B cell (primary cell): ENCODE measurements around the gene ZFP3. TPM values are rescaled to one million over a fixed set of nuclear protein-coding genes. Genes with fewer than 3 reads are reported as not detected.

Source experiments
- ATAC-seq: fragments of 200-7000 bp; cut with Tn5 transposase; one replicate; pipeline ENCODE4 v1.10.0; 2021; ENCODE audit warnings: low read depth, mild to moderate bottlenecking, moderate number of reproducible peaks, moderate library complexity
- CTCF ChIA-PET: fragments of 350-600 bp; sonication (Branson Sonifier 250); formaldehyde crosslinking; loops from one replicate; lab custom pipeline; 2021; ENCODE audit warnings: antibody characterized with exemption, inconsistent platforms; lab: Charles Lee
- POLR2A ChIA-PET: fragments of 350-600 bp; sonication (Branson Sonifier 250); formaldehyde crosslinking; loops from one replicate; lab custom pipeline; 2021; ENCODE audit warnings: antibody characterized with exemption; lab: Charles Lee
- DNase-seq: peaks from one replicate; pipeline ENCODE4 v3.0.0; 2013
- H2AFZ ChIP-seq: 2 replicates; pipeline ENCODE4 v1.6.1; 2012; ENCODE audit warnings: mild to moderate bottlenecking, low read depth, low read length; ENCODE audit not compliant: insufficient read depth, poor library complexity, severe bottlenecking
- H3K27ac ChIP-seq, 2 donors: 1 replicate in 1 of 2; 2 replicates in 1 of 2; pipeline ENCODE4 v1.5.1; 2012 to 2013; ENCODE audit warnings: low read length in 2 of 2, mild to moderate bottlenecking in 2 of 2, moderate library complexity in 1 of 2
- H3K27me3 ChIP-seq, 4 experiments: fragments of 200-600 bp in 1 of 4; sonication (generic) in 1 of 4; replicated peaks in 1 of 4; 1 replicate in 2 of 4; 2 replicates in 2 of 4; pipeline versions ENCODE4 v1.6.1 to v1.7.0; 2013 to 2016; ENCODE audit warnings: low read length in 3 of 4, mild to moderate bottlenecking in 2 of 4, mixed read lengths in 1 of 4, moderate library complexity in 1 of 4; ENCODE audit not compliant: insufficient read depth in 4 of 4, control insufficient read depth in 3 of 4; ENCODE audit errors: control extremely low read depth in 1 of 4
- H3K36me3 ChIP-seq, 2 experiments: replicated peaks in 1 of 2; 1 replicate in 1 of 2; 2 replicates in 1 of 2; pipeline versions ENCODE4 v1.6.1 to v1.7.1; 2013; ENCODE audit warnings: low read length in 1 of 2; ENCODE audit not compliant: insufficient read depth in 2 of 2, control insufficient read depth in 1 of 2; ENCODE audit errors: control extremely low read depth in 1 of 2, extremely low read depth in 1 of 2
- H3K4me1 ChIP-seq, 2 donors: fragments of 200-600 bp in 1 of 2; sonication (generic) in 1 of 2; 1 replicate in 1 of 2; 2 replicates in 1 of 2; pipeline versions ENCODE4 v1.5.1 to v1.6.1; 2013 to 2017; ENCODE audit warnings: low read length in 2 of 2; ENCODE audit not compliant: control insufficient read depth in 2 of 2, insufficient read depth in 2 of 2
- H3K4me2 ChIP-seq: replicated peaks from 2 replicates; pipeline ENCODE3; 2012; ENCODE audit warnings: mild to moderate bottlenecking, low read depth, low read length; ENCODE audit not compliant: poor library complexity, severe bottlenecking
- H3K4me3 ChIP-seq, 5 experiments: fragments of 200-600 bp in 1 of 5; sonication (generic) in 1 of 5; 1 replicate in 3 of 5; 2 replicates in 2 of 5; pipeline versions ENCODE4 v1.5.1 to v1.7.0; 2011 to 2016; ENCODE audit warnings: low read length in 4 of 5, mild to moderate bottlenecking in 4 of 5, low read depth in 2 of 5, control low read depth in 1 of 5, moderate library complexity in 1 of 5; ENCODE audit not compliant: insufficient read depth in 1 of 5; ENCODE audit errors: control extremely low read depth in 1 of 5, extremely low read depth in 1 of 5
- H3K79me2 ChIP-seq: fragments of 200-600 bp; sonication (generic); one replicate; pipeline ENCODE4 v1.6.0; 2016; ENCODE audit warnings: low read length; ENCODE audit not compliant: control insufficient read depth, insufficient read depth
- H3K9ac ChIP-seq: fragments of 200-600 bp; sonication (generic); 2 replicates; pipeline ENCODE4 v1.6.1; 2017; ENCODE audit warnings: mild to moderate bottlenecking, low read length, moderate library complexity
- H3K9me3 ChIP-seq, 3 donors: one replicate each; pipeline versions ENCODE4 v1.6.1 to v1.7.1; 2013; ENCODE audit warnings: low read length in 2 of 3; ENCODE audit not compliant: control insufficient read depth in 2 of 3, insufficient read depth in 1 of 3; ENCODE audit errors: control extremely low read depth in 1 of 3
- H4K20me1 ChIP-seq: 2 replicates; pipeline ENCODE4 v1.6.0; 2012; ENCODE audit warnings: mild to moderate bottlenecking, low read length; ENCODE audit not compliant: insufficient read depth, control insufficient read depth, poor library complexity, severe bottlenecking
- H3K27ac Mint-ChIP-seq: one replicate; pipeline ENCODE4 v1.8.0; 2021; ENCODE audit warnings: mixed read lengths
- H3K27me3 Mint-ChIP-seq: one replicate; pipeline ENCODE4 v1.8.0; 2021; ENCODE audit warnings: mixed read lengths
- H3K4me1 Mint-ChIP-seq: one replicate; pipeline ENCODE4 v1.8.0; 2021; ENCODE audit warnings: mixed read lengths
- H3K4me3 Mint-ChIP-seq: one replicate; pipeline ENCODE4 v1.8.0; 2021; ENCODE audit warnings: mixed read lengths
- H3K9me3 Mint-ChIP-seq: one replicate; pipeline ENCODE4 v1.8.0; 2022; ENCODE audit warnings: mixed read lengths; ENCODE audit not compliant: insufficient read depth
- CTCF ChIP-seq: fragments of 200-600 bp; IDR thresholded peaks from one replicate; pipeline ENCODE4 v1.8.0; 2022; ENCODE audit warnings: antibody characterized with exemption, mild to moderate bottlenecking
- EZH2 ChIP-seq: IDR thresholded peaks from 2 replicates; pipeline ENCODE4 v1.6.1; 2012; ENCODE audit warnings: borderline replicate concordance, low read depth, mild to moderate bottlenecking, moderate library complexity, low read length; ENCODE audit not compliant: insufficient read depth, poor library complexity, severe bottlenecking
- WGBS: methylation state at CpG from one replicate; pipeline ENCODE4 v1.1.5; 2013; ENCODE audit warnings: missing lambda C conversion rate; ENCODE audit not compliant: insufficient coverage; 5-methylcytosine and 5-hydroxymethylcytosine counted together
- intact Hi-C: fragments of 100-400 bp; cut with micrococcal nuclease; formaldehyde crosslinking; loops from one replicate; pipeline ENCODE4 v1.10.0; 2022
- polyA plus RNA-seq: library from polyadenylated mRNA; depleted of rRNA; stranded (reverse); fragments of >200 nt; gene quantifications from 2 replicates; pipeline ENCODE4 v1.2.3, GENCODE V29; 2012
- total RNA-seq, 2 donors: library from RNA; stranded (reverse); fragments of 120-200 nt in 1 of 2; gene quantifications; 1 replicate in 1 of 2; 2 replicates in 1 of 2; pipeline versions ENCODE4 v1.2.3 to v1.2.4, GENCODE V29; 2013 to 2022

Gene ZFP3
- total and polyA plus RNA-seq, 2 donors (not counting 1 experiment from before 2014, with no cell fraction given): 5.1 to 15.8 TPM

GRCh38 chr17:5096731-5097100 is 18.4 kb downstream of the ZFP3 start:
- Mint-ChIP-seq H3K27me3 (no peaks in the 10 kb centered on the region), H3K4me1 (peaks cover 12% of the 10 kb centered on the region), H3K27ac (peak overlapping the region; percentile 90), H3K4me3 (peak overlapping the region; percentile 97), H3K9me3 (peaks cover 8% of the 10 kb centered on the region)
- Histone ChIP-seq H3K27me3 (peaks cover 0 to 3% (median 0%) of the 10 kb centered on the region in 4 experiments), H3K36me3 (peaks cover 3 to 9% of the 10 kb centered on the region in 2 experiments), H3K27ac (peak overlapping the region; percentile 33 to 76), H2AFZ (peak overlapping the region; percentile 94), H3K79me2 (no peaks in the 10 kb centered on the region), H4K20me1 (no peaks in the 10 kb centered on the region), H3K4me3 (peak overlapping the region; percentile 17 to 79 (median 71)), H3K4me2 (peak overlapping the region; percentile 93), H3K9me3 (peaks cover 10 to 50% (median 30%) of the 10 kb centered on the region in 3 donors), H3K4me1 (peaks cover 4 to 14% of the 10 kb centered on the region in 2 donors), H3K9ac (peak overlapping the region; percentile 80)
- ChIA-PET POLR2A (interaction anchor here (0.6 to 1.0 kb wide), 3 partner anchors 18 to 109 kb away, joined by 3 to 8 read pairs (median 5); partner anchors contain the start of gene ZFP3), CTCF (interaction anchor here (0.6 to 3.0 kb wide), 4 partner anchors 11 to 1334 kb away, joined by 3 to 12 read pairs (median 4); partner anchors contain the start of gene ZFP3)
- ATAC-seq: peak; percentile 2
- DNase-seq: no peak
- intact Hi-C loops: loop anchor here (1.0 to 5.0 kb wide), 3 partner anchors 15 to 96 kb away; partner anchors contain the start of genes ZFP3, ZNF232 and ZNF594
- no peak for TF ChIP-seq EZH2
- TF ChIP-seq CTCF: no peak
- 0% methylated on average over 6 of the region's 7 CpGs for WGBS
